SW 1271 (cell line): ENCODE measurements around the gene GUCY1A1.

Experiments used
- DNase-seq, 2 experiments: peaks; one replicate each; lab custom pipeline; 2025; lab: John Stamatoyannopoulos, UW

Gene GUCY1A1

GRCh38 chr4:155692361-155692760 is 25.7 kb downstream of the GUCY1A1 start:
- no peak for DNase-seq

GRCh38 chr4:155693015-155693663 is 26.5 kb downstream of the GUCY1A1 start:
- no peak for DNase-seq

GRCh38 chr4:155694100-155694785 is 27.6 kb downstream of the GUCY1A1 start:
- no peak for DNase-seq

- DNase-seq: no peak
Measured at GRCh38 chr4:155696226-155696625, 29.6 kb downstream of the GUCY1A1 start.

- DNase-seq: no peak
Measured at GRCh38 chr4:155696726-155697125, 30.1 kb downstream of the GUCY1A1 start.

- DNase-seq: no peak
Measured at GRCh38 chr4:155701827-155702226, 35.2 kb downstream of the GUCY1A1 start.

GRCh38 chr4:155703486-155704247 is 37.0 kb downstream of the GUCY1A1 start:
- no peak for DNase-seq

- DNase-seq: no peak
Measured at GRCh38 chr4:155704841-155705404, 38.3 kb downstream of the GUCY1A1 start.

GRCh38 chr4:155705664-155706063 is 39.0 kb downstream of the GUCY1A1 start:
- DNase-seq: no peak

- no peak for DNase-seq
Measured at GRCh38 chr4:155706147-155706546, 39.5 kb downstream of the GUCY1A1 start.

- no peak for DNase-seq
Measured at GRCh38 chr4:155707251-155707650, 40.6 kb downstream of the GUCY1A1 start.

- no peak for DNase-seq
Measured at GRCh38 chr4:155708782-155709181, 42.1 kb downstream of the GUCY1A1 start.

- DNase-seq: no peak
Measured at GRCh38 chr4:155709918-155710317, 43.3 kb downstream of the GUCY1A1 start.

GRCh38 chr4:155711556-155711955 is 44.9 kb downstream of the GUCY1A1 start:
- no peak for DNase-seq

- DNase-seq: no peak
Measured at GRCh38 chr4:155712846-155713245, 46.2 kb downstream of the GUCY1A1 start.

- DNase-seq: no peak
Measured at GRCh38 chr4:155713911-155714310, 47.3 kb downstream of the GUCY1A1 start.

GRCh38 chr4:155722336-155722735 is 55.7 kb downstream of the GUCY1A1 start:
- no peak for DNase-seq

GRCh38 chr4:155722816-155723499 is 56.3 kb downstream of the GUCY1A1 start:
- no peak for DNase-seq

- DNase-seq: no peak
Measured at GRCh38 chr4:155724731-155725130, 58.1 kb downstream of the GUCY1A1 start.

- DNase-seq: no peak
Measured at GRCh38 chr4:155734065-155734464, 67.4 kb downstream of the GUCY1A1 start.

- DNase-seq: no peak
Measured at GRCh38 chr4:155734951-155735350, 68.3 kb downstream of the GUCY1A1 start.

- no peak for DNase-seq
Measured at GRCh38 chr4:155735496-155735895, 68.8 kb downstream of the GUCY1A1 start.
